Measurements from ENCODE around the gene GPATCH3.
A peak's percentile ranks its signal among the peaks of the same experiment; 100 is the strongest.
"Not testable (repeated sequence)": the region's sequence is repeated elsewhere in the genome, so short reads cannot be mapped to it uniquely, and the experiment has no call there.

Gene GPATCH3, protein sequence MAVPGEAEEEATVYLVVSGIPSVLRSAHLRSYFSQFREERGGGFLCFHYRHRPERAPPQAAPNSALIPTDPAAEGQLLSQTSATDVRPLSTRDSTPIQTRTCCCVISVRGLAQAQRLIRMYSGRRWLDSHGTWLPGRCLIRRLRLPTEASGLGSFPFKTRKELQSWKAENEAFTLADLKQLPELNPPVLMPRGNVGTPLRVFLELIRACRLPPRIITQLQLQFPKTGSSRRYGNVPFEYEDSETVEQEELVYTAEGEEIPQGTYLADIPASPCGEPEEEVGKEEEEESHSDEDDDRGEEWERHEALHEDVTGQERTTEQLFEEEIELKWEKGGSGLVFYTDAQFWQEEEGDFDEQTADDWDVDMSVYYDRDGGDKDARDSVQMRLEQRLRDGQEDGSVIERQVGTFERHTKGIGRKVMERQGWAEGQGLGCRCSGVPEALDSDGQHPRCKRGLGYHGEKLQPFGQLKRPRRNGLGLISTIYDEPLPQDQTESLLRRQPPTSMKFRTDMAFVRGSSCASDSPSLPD

GRCh38 chr1:26900001-26900814 lies at the start of gene GPATCH3:
TSS of gene GPATCH3 (minus strand) at chr1:26900467. CDS start at chr1:26900442, 25 bp downstream.
- peak; percentile 94 for DNase-seq (ENCODE audit: low spot score)

DNA sequence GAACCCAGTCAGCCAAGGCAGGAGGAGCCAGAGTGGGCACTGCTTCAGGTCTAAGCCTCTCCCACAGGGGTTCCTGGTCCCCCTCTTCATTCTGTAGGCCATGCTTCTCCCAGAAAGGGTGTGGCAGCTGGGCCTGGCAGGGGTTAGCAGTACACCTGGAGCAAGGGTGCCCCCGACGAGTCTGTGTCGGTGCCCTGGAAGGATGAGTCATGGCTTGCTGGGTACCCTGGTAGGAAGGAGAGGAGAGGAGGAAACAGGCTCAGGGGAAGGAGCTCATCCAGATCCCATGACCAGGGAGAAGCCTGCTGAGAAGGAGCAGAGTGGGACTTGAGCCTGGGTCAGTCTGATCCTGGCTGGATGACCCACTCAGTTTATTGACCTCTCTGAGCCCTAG lies 49.7 kb upstream of the GPATCH3 start:
- no peak for DNase-seq (ENCODE audit: low spot score)

GRCh38 chr1:26949266-26949925 lies 49.1 kb upstream of the GPATCH3 start:
- DNase-seq (ENCODE audit: low spot score), result no peak

- not testable (repeated sequence) for DNase-seq (ENCODE audit: low spot score)
These were observed 48.4 kb upstream of the GPATCH3 start for GRCh38 chr1:26948725-26949057.

GRCh38 chr1:26946270-26946669 lies 46.0 kb upstream of the GPATCH3 start:
- no peak for DNase-seq (ENCODE audit: low spot score)

GRCh38 chr1:26945728-26946127 lies 45.5 kb upstream of the GPATCH3 start:
- no peak for DNase-seq (ENCODE audit: low spot score)

DNA sequence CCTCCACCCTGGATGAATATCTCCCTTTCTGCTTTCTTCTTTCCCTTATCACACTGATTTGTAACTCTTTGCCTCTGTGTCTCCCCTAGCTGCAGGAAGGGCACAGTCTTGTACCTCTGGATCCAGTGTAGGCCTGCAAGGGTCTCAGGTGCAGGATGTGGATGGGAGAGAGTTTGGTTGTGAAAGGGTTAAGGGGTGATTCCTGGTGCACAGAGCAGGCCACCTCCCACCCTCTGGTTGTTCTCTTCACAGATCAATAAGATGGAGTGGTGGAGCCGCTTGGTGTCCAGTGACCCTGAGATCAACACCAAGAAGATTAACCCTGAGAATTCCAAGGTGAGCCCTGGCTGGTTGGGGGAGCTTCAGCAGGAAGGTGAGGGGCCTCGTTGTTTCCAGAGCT lies 44.9 kb upstream of the GPATCH3 start:
- DNase-seq (ENCODE audit: low spot score), result no peak

DNA sequence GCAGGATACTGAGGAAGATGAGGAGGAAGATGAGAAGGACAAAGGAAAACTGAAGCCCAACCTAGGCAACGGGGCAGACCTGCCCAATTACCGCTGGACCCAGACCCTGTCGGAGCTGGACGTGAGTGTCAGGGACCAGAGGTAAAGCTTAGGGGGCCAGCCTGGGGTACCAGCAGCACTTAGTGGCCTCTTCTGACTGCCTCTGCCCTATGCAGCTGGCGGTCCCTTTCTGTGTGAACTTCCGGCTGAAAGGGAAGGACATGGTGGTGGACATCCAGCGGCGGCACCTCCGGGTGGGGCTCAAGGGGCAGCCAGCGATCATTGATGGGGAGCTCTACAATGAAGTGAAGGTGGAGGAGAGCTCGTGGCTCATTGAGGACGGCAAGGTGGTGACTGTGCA lies 42.4 kb upstream of the GPATCH3 start:
- no peak for DNase-seq (ENCODE audit: low spot score)

DNA sequence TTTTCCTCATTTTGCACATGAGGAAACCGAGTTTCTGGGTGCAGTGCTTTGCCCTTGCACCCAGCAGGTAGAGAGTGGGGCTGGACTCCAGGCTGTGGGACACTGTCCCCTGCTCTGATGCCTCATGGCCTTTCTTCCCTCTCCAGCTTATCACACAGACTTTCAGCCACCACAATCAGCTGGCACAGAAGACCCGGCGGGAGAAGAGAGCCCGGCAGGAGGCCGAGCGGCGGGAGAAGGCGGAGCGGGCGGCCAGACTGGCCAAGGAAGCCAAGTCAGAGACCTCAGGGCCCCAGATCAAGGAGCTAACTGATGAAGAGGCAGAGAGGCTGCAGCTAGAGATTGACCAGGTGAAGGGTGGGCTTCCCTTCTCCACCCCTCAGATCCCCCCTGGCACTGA lies 41.0 kb upstream of the GPATCH3 start:
- no peak for DNase-seq (ENCODE audit: low spot score)

- no peak for DNase-seq (ENCODE audit: low spot score)
These were observed 38.4 kb upstream of the GPATCH3 start for GRCh38 chr1:26938659-26939025.

DNA sequence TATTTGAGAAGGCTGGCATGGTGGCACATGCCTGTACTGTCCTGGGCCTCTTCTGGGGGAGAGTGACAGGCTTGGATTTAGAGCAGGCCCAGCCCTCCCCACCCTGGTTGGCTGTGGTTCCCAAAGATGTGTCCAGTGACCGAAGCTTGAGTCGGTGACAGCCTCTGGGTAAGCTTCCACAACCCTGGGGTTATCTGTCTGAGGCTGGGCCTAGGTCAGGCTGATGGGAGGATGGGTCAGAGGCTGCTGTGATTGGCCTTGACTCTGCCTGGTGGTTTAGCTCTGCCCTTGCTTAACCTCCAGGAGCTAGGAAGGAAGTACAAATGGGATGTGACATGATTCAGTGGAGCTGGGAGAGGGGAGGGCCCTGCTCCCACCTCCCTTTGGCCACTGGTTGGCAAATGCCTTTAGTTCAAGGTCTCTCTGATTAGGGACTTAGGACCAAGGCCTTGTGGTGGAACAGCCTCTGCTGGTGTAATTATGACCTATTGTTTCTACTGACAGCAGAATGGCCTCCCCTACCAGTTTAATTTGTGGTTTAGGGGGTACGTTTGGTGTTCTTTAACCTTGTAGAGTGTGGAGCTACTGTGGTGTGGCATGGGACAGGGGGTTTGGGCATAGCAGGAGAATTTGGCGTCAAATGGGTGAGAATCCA lies 37.9 kb upstream of the GPATCH3 start:
- no peak for DNase-seq (ENCODE audit: low spot score)

- DNase-seq (ENCODE audit: low spot score), result no peak
These were observed 36.6 kb upstream of the GPATCH3 start for GRCh38 chr1:26936823-26937222.

DNA sequence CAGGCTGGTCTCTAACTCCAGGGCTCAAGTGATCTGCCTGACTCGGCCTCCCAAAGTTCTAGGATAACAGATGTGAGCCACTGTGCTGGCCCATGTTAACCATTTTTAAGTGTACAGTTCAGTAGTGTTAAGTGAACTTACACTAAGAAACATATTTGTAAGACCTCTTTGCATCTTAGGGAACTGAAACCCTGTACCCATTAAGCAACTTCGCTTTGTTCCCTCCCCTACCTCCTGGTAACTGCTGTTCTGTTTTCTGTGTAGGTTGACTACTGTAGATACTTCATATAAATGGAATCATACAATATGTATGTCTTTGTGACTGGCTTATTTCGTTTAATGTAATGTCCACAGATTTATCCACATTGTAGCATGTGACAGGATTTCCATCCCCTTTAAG lies 32.3 kb upstream of the GPATCH3 start:
- DNase-seq (ENCODE audit: low spot score), result no peak

- DNase-seq (ENCODE audit: low spot score), result no peak
These were observed 23.4 kb upstream of the GPATCH3 start for GRCh38 chr1:26923711-26924110.

GRCh38 chr1:26922901-26923300 lies 22.6 kb upstream of the GPATCH3 start:
- no peak for DNase-seq (ENCODE audit: low spot score)

DNA sequence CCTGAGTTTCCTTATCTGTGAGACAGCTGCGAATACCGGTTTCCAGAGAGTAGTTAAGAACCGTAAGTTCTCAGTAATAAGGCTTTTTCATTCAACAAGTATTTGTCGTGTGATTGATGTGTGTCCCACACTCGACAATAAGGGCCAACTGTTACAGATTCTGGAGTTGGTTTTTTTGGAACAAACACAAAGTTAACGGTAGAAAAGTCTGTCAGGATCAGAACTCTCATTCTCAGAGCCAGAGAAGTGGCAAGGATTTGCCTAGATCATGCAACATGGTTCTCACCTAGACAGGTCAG lies 22.1 kb upstream of the GPATCH3 start:
- DNase-seq (ENCODE audit: low spot score), result no peak

- DNase-seq (ENCODE audit: low spot score), result peak; percentile 96
These were observed 21.5 kb upstream of the GPATCH3 start, which contains the start of gene NUDC for GRCh38 chr1:26921540-26922430. TSS of gene NUDC (plus strand) at chr1:26921743. CDS start at chr1:26921849, 106 bp downstream.

DNA sequence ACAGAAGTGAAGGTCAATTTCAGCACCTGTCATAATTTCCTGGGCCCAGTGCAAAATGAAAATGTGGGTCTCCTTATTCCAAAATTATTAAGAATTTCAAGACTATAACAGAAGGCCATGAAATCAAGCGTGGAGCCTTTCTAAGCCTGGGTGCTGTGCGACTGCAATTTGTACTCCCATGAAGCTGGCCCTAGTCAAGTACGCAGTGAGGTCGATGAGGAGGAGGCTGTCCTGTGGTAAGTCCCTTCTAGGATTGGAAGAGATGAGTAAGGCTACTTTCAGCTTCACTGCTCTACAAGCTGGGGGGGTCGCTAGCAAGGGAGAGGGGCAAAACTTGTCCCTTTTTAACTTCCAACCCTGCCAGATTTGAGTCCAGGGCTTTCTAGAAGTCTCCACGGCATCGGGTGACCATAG lies 20.9 kb upstream of the GPATCH3 start:
- no peak for DNase-seq (ENCODE audit: low spot score)

DNA sequence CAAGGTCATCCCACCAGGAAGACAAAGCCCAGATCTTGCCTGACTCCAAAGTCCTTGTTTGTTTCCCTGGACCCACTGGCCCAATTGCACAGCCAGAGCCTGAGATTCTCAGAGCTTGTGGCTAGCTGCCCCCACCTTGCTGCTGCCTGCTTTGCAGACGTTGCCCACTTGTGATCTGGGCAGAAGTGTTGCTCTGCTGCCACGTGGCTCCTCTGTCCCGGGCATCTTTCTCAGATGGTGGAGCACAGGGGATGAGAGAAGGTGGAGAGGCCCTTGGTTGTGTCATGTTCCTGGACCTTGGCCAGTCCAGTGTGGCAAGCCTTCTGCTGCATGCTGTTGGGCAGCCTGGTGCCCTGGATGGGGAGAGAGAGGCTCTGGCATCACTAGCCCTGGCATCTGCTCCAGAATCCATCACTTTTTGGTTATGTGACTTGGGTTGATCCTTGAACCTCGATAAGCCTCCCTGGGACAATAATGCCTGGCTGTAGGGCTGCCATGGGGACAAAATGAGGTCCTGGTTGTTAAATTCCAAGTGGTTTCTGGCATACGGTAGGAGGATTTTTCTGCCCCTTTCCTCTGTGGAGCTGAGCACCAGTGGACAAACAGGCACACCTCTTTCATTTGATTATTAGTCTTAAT lies 15.1 kb upstream of the GPATCH3 start:
- no peak for DNase-seq (ENCODE audit: low spot score)

DNA sequence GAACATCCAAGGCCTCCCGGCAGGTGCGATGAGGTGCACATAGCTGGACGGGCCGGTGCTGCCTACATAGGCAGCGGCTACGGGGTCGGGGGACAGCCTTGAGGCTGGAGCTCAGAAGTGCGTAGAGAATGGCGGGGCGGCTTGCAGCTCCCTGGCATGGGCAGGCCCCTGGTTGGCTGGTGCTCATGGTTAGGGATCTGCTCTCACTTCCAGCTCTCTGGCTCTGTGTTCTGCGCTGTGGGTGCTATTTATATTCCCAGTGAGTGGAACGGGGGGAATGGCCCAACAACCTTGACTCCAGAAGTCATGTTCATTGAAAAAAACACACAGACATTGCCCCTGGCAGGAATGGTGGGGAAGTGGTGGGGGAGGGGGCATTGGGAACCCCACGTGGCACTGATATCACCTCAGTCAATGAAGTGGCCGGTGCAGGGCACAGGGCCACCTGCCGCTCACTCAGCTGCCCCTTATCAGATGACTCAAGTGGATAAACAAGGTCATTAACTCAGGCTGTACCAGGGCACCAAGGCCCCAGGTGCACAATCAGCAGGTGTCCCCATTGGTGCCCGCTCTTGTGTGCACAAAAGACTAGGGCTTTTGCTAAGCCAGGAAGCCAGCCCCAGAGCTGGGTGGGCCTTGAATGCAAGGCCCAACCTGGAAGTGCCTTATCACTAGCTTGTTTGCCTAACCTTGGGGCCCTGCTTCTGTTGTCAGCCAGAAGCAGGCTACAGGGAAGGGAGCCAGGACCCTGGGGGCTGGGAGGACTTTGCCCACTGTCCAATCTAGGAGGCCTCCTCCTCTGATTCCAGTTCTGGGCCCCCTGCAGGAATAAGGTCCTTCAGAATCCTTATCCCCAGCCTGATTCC lies 13.7 kb upstream of the GPATCH3 start, which contains the start of gene NR0B2:
NR0B2 (minus strand) TSS at position 222 of the 866 bp plus-strand sequence; CDS start at position 187, 35 bp downstream.
- DNase-seq (ENCODE audit: low spot score), result no peak

All from left forelimb (tissue), 1 donor.